ENCODE measurements around the gene SAMD1.
A peak's percentile ranks its signal among the peaks of the same experiment; 100 is the strongest.

SAMD1 gene

GRCh38 chr19:14112809-14113385 is 22.3 kb upstream of the SAMD1 start:
- DNase-seq: no peak

GRCh38 chr19:14112051-14112808 is 21.7 kb upstream of the SAMD1 start:
- DNase-seq: no peak

GRCh38 chr19:14111486-14111885 is 20.9 kb upstream of the SAMD1 start:
- DNase-seq: no peak

- DNase-seq: no peak
These were observed 20.1 kb upstream of the SAMD1 start for GRCh38 chr19:14110650-14111049.

GRCh38 chr19:14107581-14108461 is 17.3 kb upstream of the SAMD1 start:
- DNase-seq: no peak

GRCh38 chr19:14106840-14107239 is 16.3 kb upstream of the SAMD1 start:
- no peak for DNase-seq

- no peak for DNase-seq
These were observed 15.1 kb upstream of the SAMD1 start for GRCh38 chr19:14105680-14106079.

GRCh38 chr19:14103310-14103709 is 12.8 kb upstream of the SAMD1 start:
- no peak for DNase-seq

- no peak for DNase-seq
These were observed 12.2 kb upstream of the SAMD1 start for GRCh38 chr19:14102756-14103155.

GRCh38 chr19:14102102-14102696 is 11.6 kb upstream of the SAMD1 start:
- no peak for DNase-seq

- no peak for DNase-seq
These were observed 10.5 kb upstream of the SAMD1 start for GRCh38 chr19:14101003-14101545.

GRCh38 chr19:14097532-14098151 is 7.1 kb upstream of the SAMD1 start:
- DNase-seq: no peak

GRCh38 chr19:14096272-14096992 is 5.9 kb upstream of the SAMD1 start:
- DNase-seq: no peak

- DNase-seq: no peak
These were observed 4.3 kb upstream of the SAMD1 start for GRCh38 chr19:14094854-14095253.

- no peak for DNase-seq
These were observed 2.7 kb upstream of the SAMD1 start for GRCh38 chr19:14093117-14093823.

GRCh38 chr19:14091813-14092462 is 1.4 kb upstream of the SAMD1 start:
- DNase-seq: no peak

- DNase-seq: peak; percentile 80
These were observed 696 bp upstream of the SAMD1 start for GRCh38 chr19:14091081-14091812.

GRCh38 chr19:14089662-14090508 is 666 bp downstream of the SAMD1 start:
- no peak for DNase-seq

- DNase-seq: no peak
These were observed 1.2 kb downstream of the SAMD1 start for GRCh38 chr19:14089412-14089661.

Measured in NCI-H510A treated with DMSO at 0.1 percent for 48 hours (cell line).